K562 (cell line): Measurements from ENCODE around the gene XPC. TPM values are rescaled to one million over a fixed set of nuclear protein-coding genes. Genes with fewer than 3 reads are reported as not detected.

Experiments
- AFF4 ChIP-seq: sonication (generic); formaldehyde crosslinking; IDR thresholded peaks from 2 replicates; pipeline ENCODE4 v1.8.0; 2023; ENCODE audit warnings: mild to moderate bottlenecking, missing genetic modification reagents
- CBX8 ChIP-seq: fragments of 200-600 bp; sonication (generic); IDR thresholded peaks from 2 replicates; pipeline ENCODE4 v1.6.1; 2012; ENCODE audit warnings: borderline replicate concordance, mixed run types, low read depth, mild to moderate bottlenecking, moderate library complexity, mixed read lengths, low read length, control low read depth, inconsistent platforms; ENCODE audit not compliant: poor library complexity, severe bottlenecking; ENCODE audit errors: extremely low read depth
- CREB5 ChIP-seq: fragments of 250-450 bp; sonication (Bioruptor Pico); IDR thresholded peaks from 2 replicates; pipeline ENCODE4 v1.5.0; 2020; ENCODE audit warnings: mild to moderate bottlenecking
- ELF1 ChIP-seq: fragments of 200-800 bp; sonication (Bioruptor generic); IDR thresholded peaks from 2 replicates; pipeline ENCODE4 v1.6.1; 2016; ENCODE audit warnings: missing genetic modification characterization, missing compliant biosample characterization
- HOXB6 ChIP-seq: fragments of 250-450 bp; sonication (Bioruptor Pico); IDR thresholded peaks from 2 replicates; pipeline ENCODE4 v1.5.1; 2022; ENCODE audit warnings: mild to moderate bottlenecking, borderline replicate concordance
- ID3 ChIP-seq, 2 experiments: fragments of 250-450 bp in 1 of 2; fragments of 450-650 bp in 1 of 2; sonication (Bioruptor Pico) in 1 of 2; IDR thresholded peaks; 2 replicates each; pipeline versions ENCODE4 v1.6.1 to v1.8.0; 2016 to 2021; ENCODE audit warnings: mild to moderate bottlenecking in 2 of 2, moderate library complexity in 2 of 2, missing compliant biosample characterization in 1 of 2, missing genetic modification characterization in 1 of 2
- MED1 ChIP-seq: sonication (generic); formaldehyde crosslinking; IDR thresholded peaks from 2 replicates; pipeline ENCODE4 v1.8.1; 2023; ENCODE audit warnings: missing genetic modification reagents, borderline replicate concordance
- NELFE ChIP-seq: IDR thresholded peaks from 2 replicates; pipeline ENCODE4 v1.6.1; 2011; ENCODE audit warnings: mild to moderate bottlenecking; ENCODE audit not compliant: insufficient read depth, insufficient read length
- SAFB ChIP-seq: fragments of 200-400 bp; formaldehyde crosslinking; IDR thresholded peaks from 2 replicates; pipeline ENCODE4 v1.6.1; 2017; ENCODE audit warnings: low read depth, low read length, borderline replicate concordance
- SAP30 ChIP-seq: fragments of 200-600 bp; sonication (generic); IDR thresholded peaks from 2 replicates; pipeline ENCODE4 v1.6.1; 2012; ENCODE audit warnings: borderline replicate concordance, low read depth, mild to moderate bottlenecking, moderate library complexity, low read length, control low read depth, inconsistent platforms; ENCODE audit not compliant: insufficient read depth, poor library complexity, severe bottlenecking
- TAF1 ChIP-seq: IDR thresholded peaks from 2 replicates; pipeline ENCODE4 v1.6.1; 2011; ENCODE audit warnings: mild to moderate bottlenecking, low read length, moderate library complexity; ENCODE audit not compliant: insufficient read depth, control insufficient read depth, severe bottlenecking; ENCODE audit errors: extremely low read depth
- THAP7 ChIP-seq: fragments of 250-450 bp; sonication (Bioruptor Pico); IDR thresholded peaks from 2 replicates; pipeline ENCODE4 v1.5.0; 2021
- ZMIZ1 ChIP-seq, 2 experiments: fragments of 150-350 bp in 1 of 2; IDR thresholded peaks; 2 replicates each; pipeline ENCODE4 v1.6.1; 2012 to 2016; ENCODE audit warnings: low read depth in 2 of 2, low read length in 2 of 2, mild to moderate bottlenecking in 1 of 2, moderate library complexity in 1 of 2
- ZNF589 ChIP-seq: fragments of 200-800 bp; sonication (Bioruptor generic); IDR thresholded peaks from 2 replicates; pipeline ENCODE4 v1.6.1; 2016; ENCODE audit warnings: low read depth, missing genetic modification characterization, missing compliant biosample characterization
- polyA plus RNA-seq, 8 experiments: library from polyadenylated mRNA; depleted of rRNA in 4 of 8; stranded (reverse) in 5 of 8; unstranded in 3 of 8; fragments of >200 nt; fragmentation: Nextera tagmentation in 2 of 8; fragmentation: Illumina TruSeq in 1 of 8; extraction: Ambion mirVana in 2 of 8; extraction: Trizol in 1 of 8; gene quantifications; 2 replicates each; pipeline versions ENCODE4 v1.2.1 to v1.2.3, GENCODE V29; 2011 to 2014; ENCODE audit warnings: inconsistent platforms in 1 of 8, missing spikeins in 1 of 8
- total RNA-seq, 7 experiments: library from RNA; depleted of rRNA in 6 of 7; stranded (reverse); fragments of >200 nt in 6 of 7; fragmentation: Illumina TruSeq in 2 of 7; extraction: Trizol in 2 of 7; gene quantifications; 2 replicates each; pipeline versions ENCODE4 v1.2.1 to v1.2.3, GENCODE V29; 2011 to 2021; ENCODE audit warnings: low replicate concordance in 1 of 7

Gene XPC
- total and polyA plus RNA-seq, 9 of the 15 experiments (the other 6 are each of a cell fraction or from before 2014, with no cell fraction given), result 3.8 to 54.7 (median 41.3) TPM

- TF ChIP-seq ZMIZ1 (IDR thresholded peaks at IDR 0.05; ENCODE audit: low read depth in 2 of 2, low read length in 2 of 2) (no peak), SAP30 (no peak), ZNF589 (CRISPR knock-in tag) (peak; percentile 96), CREB5 (0 out of 2 replicates have a peak, but pooled peaks have one; percentile 48), HOXB6 (0 out of 2 replicates have a peak, but pooled peaks have one; percentile 72), AFF4 (CRISPR knock-in tag) (peak; percentile 47; the same call in 1 of the 2 replicates), MED1 (CRISPR knock-in tag) (no peak), ELF1 (no peak), NELFE (no peak), SAFB (no peak), ID3 (CRISPR knock-in tag; IDR thresholded peaks at IDR 0.05) (no peak), ID3 (tag; IDR thresholded peaks at IDR 0.05) (peak; percentile 84), TAF1 (no peak), CBX8 (no peak), THAP7 (CRISPR knock-in tag) (no peak)
Measured at GRCh38 chr3:14203521-14204079, 25.2 kb upstream of the XPC start (continued).
